ENCODE data around the gene GOLIM4.

DNA sequence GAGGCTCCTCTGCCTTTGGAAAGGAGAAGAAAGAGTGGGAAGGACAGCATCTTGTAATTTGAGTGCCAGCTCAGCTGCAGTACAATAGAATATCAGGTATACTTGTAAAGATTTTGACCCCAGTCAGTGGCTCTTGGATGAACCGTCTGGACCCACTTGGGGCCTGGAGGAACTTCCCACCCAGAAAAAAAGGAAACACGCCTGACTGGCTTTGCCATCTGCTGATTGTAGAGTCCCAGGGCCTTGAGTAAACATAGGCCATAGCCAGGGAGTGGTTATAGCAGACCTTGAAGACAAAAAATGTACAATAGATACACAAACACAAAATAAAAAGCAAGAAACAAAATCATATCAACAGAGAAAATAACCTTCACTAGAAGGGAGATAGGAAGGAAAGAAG, 112.1 kb downstream of the GOLIM4 start:
- TF ChIP-seq, protein P1, sequence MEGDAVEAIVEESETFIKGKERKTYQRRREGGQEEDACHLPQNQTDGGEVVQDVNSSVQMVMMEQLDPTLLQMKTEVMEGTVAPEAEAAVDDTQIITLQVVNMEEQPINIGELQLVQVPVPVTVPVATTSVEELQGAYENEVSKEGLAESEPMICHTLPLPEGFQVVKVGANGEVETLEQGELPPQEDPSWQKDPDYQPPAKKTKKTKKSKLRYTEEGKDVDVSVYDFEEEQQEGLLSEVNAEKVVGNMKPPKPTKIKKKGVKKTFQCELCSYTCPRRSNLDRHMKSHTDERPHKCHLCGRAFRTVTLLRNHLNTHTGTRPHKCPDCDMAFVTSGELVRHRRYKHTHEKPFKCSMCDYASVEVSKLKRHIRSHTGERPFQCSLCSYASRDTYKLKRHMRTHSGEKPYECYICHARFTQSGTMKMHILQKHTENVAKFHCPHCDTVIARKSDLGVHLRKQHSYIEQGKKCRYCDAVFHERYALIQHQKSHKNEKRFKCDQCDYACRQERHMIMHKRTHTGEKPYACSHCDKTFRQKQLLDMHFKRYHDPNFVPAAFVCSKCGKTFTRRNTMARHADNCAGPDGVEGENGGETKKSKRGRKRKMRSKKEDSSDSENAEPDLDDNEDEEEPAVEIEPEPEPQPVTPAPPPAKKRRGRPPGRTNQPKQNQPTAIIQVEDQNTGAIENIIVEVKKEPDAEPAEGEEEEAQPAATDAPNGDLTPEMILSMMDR (IDR thresholded peaks at IDR 0.05) = no peak
- no peak for TF ChIP-seq ZFX (IDR thresholded peaks at IDR 0.05; ENCODE audit: borderline replicate concordance)
